VCaP (cell line): Measurements from ENCODE around the gene TTLL10.

Experiments
- H3K27ac ChIP-seq: fragments of 450-650 bp; 2 replicates; pipeline ENCODE4 v1.5.1; 2017
- CTCF ChIP-seq: fragments of 450-650 bp; conservative IDR thresholded peaks from 2 replicates; pipeline ENCODE4 v1.5.1; 2017; ENCODE audit warnings: mild to moderate bottlenecking, moderate library complexity

TTLL10 gene

GRCh38 chr1:1129381-1129821, 44.3 kb upstream of the TTLL10 start:
- H3K27ac ChIP-seq, result no peak overlapping the region
- no peak for TF ChIP-seq CTCF

GRCh38 chr1:1130206-1131120, 43.2 kb upstream of the TTLL10 start:
- no peak overlapping the region for H3K27ac ChIP-seq
- TF ChIP-seq CTCF, result no peak

- peak overlapping the region; percentile 66 for H3K27ac ChIP-seq
Observed at GRCh38 chr1:1132042-1132950, 41.4 kb upstream of the TTLL10 start.

GRCh38 chr1:1132956-1133750, 40.5 kb upstream of the TTLL10 start:
- TF ChIP-seq CTCF, result 0 out of 2 replicates have a peak, but pooled peaks have one; percentile 0
- H3K27ac ChIP-seq, result peak overlapping the region; percentile 66

More at GRCh38 chr1:1132042-1132950, 41.4 kb upstream of the TTLL10 start:
- 0 out of 2 replicates have a peak, but pooled peaks have one; percentile 7 for TF ChIP-seq CTCF

- no peak for TF ChIP-seq CTCF
- H3K27ac ChIP-seq, result no peak overlapping the region
Observed at GRCh38 chr1:1134300-1134970, 39.2 kb upstream of the TTLL10 start.

GRCh38 chr1:1135339-1136136, 38.1 kb upstream of the TTLL10 start:
- no peak overlapping the region for H3K27ac ChIP-seq
- TF ChIP-seq CTCF, result no peak
